ENCODE results near the gene SCN1A.

DNA sequence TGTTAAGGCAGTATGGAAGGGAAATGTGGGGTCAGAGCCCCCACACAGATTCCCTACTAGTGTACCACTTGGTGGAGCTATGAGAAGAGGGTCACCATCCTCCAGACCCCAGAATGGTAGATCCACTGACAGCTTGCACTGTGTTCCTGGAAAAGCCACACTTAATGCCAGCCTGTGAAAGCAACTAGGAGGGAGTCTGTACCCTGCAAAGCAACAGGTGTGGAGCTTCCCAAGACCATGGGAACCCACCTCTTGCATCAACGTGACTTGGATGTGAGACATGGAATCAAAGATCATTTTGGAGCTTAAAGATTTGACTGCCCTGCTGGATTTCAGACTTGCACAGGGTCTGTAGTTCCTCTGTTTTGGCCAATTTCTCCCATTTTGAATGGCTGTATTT, 10.8 kb upstream of the SCN1A start:
- TF ChIP-seq, protein P1, sequence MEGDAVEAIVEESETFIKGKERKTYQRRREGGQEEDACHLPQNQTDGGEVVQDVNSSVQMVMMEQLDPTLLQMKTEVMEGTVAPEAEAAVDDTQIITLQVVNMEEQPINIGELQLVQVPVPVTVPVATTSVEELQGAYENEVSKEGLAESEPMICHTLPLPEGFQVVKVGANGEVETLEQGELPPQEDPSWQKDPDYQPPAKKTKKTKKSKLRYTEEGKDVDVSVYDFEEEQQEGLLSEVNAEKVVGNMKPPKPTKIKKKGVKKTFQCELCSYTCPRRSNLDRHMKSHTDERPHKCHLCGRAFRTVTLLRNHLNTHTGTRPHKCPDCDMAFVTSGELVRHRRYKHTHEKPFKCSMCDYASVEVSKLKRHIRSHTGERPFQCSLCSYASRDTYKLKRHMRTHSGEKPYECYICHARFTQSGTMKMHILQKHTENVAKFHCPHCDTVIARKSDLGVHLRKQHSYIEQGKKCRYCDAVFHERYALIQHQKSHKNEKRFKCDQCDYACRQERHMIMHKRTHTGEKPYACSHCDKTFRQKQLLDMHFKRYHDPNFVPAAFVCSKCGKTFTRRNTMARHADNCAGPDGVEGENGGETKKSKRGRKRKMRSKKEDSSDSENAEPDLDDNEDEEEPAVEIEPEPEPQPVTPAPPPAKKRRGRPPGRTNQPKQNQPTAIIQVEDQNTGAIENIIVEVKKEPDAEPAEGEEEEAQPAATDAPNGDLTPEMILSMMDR (conservative IDR thresholded peaks at IDR 0.05; ENCODE audit: low read depth, low read length) = no peak
- no peak for TF ChIP-seq EZH2 (IDR thresholded peaks at IDR 0.05; ENCODE audit: borderline replicate concordance, low read depth, low read length, poor library complexity, severe bottlenecking)
